NT2/D1 (cell line): ENCODE data around the gene KBTBD4.
"Not testable (repeated sequence)": the region's sequence is repeated elsewhere in the genome, so short reads cannot be mapped to it uniquely, and the experiment has no call there.

Experiments used
- YY1 ChIP-seq: IDR thresholded peaks from 2 replicates; pipeline ENCODE4 v1.6.1; 2011; ENCODE audit not compliant: insufficient read length, insufficient read depth
- ZNF274 ChIP-seq: IDR thresholded peaks from 2 replicates; pipeline ENCODE4 v1.6.1; 2011; ENCODE audit warnings: mild to moderate bottlenecking, low read depth, low read length

- not testable (repeated sequence) for TF ChIP-seq ZNF274, YY1
Measured at GRCh38 chr11:47564366-47564765, 14.4 kb downstream of the KBTBD4 start.
